ENCODE results near the gene PKP1. TPM values are rescaled to one million over a fixed set of nuclear protein-coding genes. Genes with fewer than 3 reads are reported as not detected.

The PKP1 gene
- total and polyA plus RNA-seq, 2 of the 4 experiments (the other 2 are of a cell fraction): 0.18 to 0.36 TPM

DNA sequence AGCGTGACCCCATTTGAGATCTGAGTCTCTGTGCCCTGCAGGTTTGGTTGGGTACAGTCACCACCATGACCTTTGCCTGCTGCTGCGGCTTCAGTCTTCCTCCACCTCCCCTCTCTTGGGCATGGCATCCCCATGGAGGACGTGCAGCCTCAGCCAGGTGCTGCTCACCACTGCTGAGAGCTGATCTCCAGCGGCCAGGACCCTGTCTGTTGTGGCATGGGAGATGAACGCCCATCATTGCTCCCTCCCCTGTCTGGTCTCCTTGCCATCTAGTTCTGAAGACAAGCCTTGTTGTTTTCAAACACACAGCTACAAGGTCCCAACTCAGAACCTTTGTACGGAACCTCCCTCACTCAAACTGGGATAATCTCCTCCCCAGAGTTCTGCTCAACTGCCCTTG is 19.2 kb upstream of the PKP1 start:
- CTCF ChIA-PET: no interaction called here
- Histone ChIP-seq H3K14ac (replicated peaks; ENCODE audit: low read depth, low read length) (no peak overlapping the region), H2BK5ac (ENCODE audit: low read depth, low read length, poor library complexity, severe bottlenecking) (no peak overlapping the region), H3K4ac (ENCODE audit: low read depth, low read length) (no peak overlapping the region), H3K4me3 (ENCODE audit: insufficient read depth, low read depth, low read length) (no peak overlapping the region), H2BK20ac (ENCODE audit: low read depth, low read length) (no peak overlapping the region), H3K9me3 (ENCODE audit: control insufficient read depth, insufficient read depth, low read length) (no peaks in the 10 kb centered on the region), H4K91ac (ENCODE audit: insufficient read depth, low read depth, low read length) (no peak overlapping the region), H3K23ac (ENCODE audit: low read depth, low read length) (no peak overlapping the region), H3K79me1 (ENCODE audit: low read depth in 1 of 2, low read length in 2 of 2) (no peaks in the 10 kb centered on the region), H3K18ac (ENCODE audit: low read depth, low read length) (no peak overlapping the region), H3K36me3 (ENCODE audit: control insufficient read depth, insufficient read depth, low read length) (no peaks in the 10 kb centered on the region), H3K27me3 (ENCODE audit: control insufficient read depth, insufficient read depth, low read length) (peaks cover 2% of the 10 kb centered on the region; the same call in 1 of the 2 replicates), H3K4me1 (ENCODE audit: control insufficient read depth, insufficient read depth, low read length) (peaks cover 17% of the 10 kb centered on the region), H3K9ac (ENCODE audit: low read depth, low read length) (no peak overlapping the region), H3K56ac (ENCODE audit: extremely low read depth, insufficient read depth, low read length) (no peak overlapping the region), H3K9me1 (ENCODE audit: insufficient read depth, low read length) (peaks cover 16% of the 10 kb centered on the region), H2AK5ac (ENCODE audit: low read depth, low read length) (no peak overlapping the region), H2BK15ac (ENCODE audit: low read depth, low read length) (no peak overlapping the region), H4K8ac (ENCODE audit: low read depth in 2 of 2, low read length in 2 of 2) (no peak overlapping the region), H2BK120ac (ENCODE audit: low read depth, low read length) (no peak overlapping the region), H3K4me2 (ENCODE audit: low read depth, low read length) (no peak overlapping the region), H2AFZ (replicated peaks; ENCODE audit: low read length, poor library complexity) (no peak overlapping the region), H4K5ac (ENCODE audit: low read depth, low read length) (no peak overlapping the region), H3K27ac (ENCODE audit: insufficient read depth, low read length) (no peak overlapping the region), H2AK9ac (replicated peaks; ENCODE audit: low read depth, low read length, poor library complexity) (no peak overlapping the region), H4K20me1 (ENCODE audit: insufficient read depth, low read length) (no peaks in the 10 kb centered on the region)
- POLR2A ChIA-PET (ENCODE audit: unreplicated experiment): no interaction called here
- TF ChIP-seq MXI1 (IDR thresholded peaks at IDR 0.05; ENCODE audit: borderline replicate concordance, low read depth, low read length): no peak
- no peak for TF ChIP-seq RCOR1 (IDR thresholded peaks at IDR 0.05; ENCODE audit: insufficient replicate concordance, low read length)
- TF ChIP-seq CHD1 (IDR thresholded peaks at IDR 0.05; ENCODE audit: low read depth, low read length): no peak
- no peak for TF ChIP-seq SMC3 (IDR thresholded peaks at IDR 0.05; ENCODE audit: low read depth, low read length)
- no peak for TF ChIP-seq BHLHE40 (IDR thresholded peaks at IDR 0.05; ENCODE audit: low read depth, low read length)
- BruUV-seq (replicated peaks): no TSS peak
- DNase-seq (no peak), ATAC-seq (ENCODE audit: low read depth) (no peak)
- intact Hi-C loops (cut with micrococcal nuclease): loop anchor here (10.0 kb wide), 1 partner anchor 1171 kb away; no protein-coding TSS in a partner anchor
- 92% methylated on average over 2 of the region's 6 CpGs; no CpG with 5 or more reads in 1 of the 2 experiments for WGBS, 2 experiments (ENCODE audit: extremely low coverage in 2 of 2, insufficient read length in 1 of 2)
- dilution Hi-C loops (cut with HindIII; ENCODE audit: low sequenced_read_pairs, unreplicated experiment): no loop called here
- in situ Hi-C loops (cut with MboI; ENCODE audit: low sequenced_read_pairs): loop anchor here (5.0 kb wide), 1 partner anchor 88 kb away; no protein-coding TSS in a partner anchor

Measured in IMR-90 (cell line).